Gastroesophageal sphincter (tissue), 3 donors: Measurements from ENCODE around the gene PER2.

Experiments
- CTCF ChIP-seq, 4 experiments: fragments of 200-600 bp in 2 of 4; fragments of 450-650 bp in 2 of 4; sonication (generic) in 1 of 4; IDR thresholded peaks; one replicate each; pipeline ENCODE4 v1.5.1; 2017 to 2019; ENCODE audit warnings: antibody characterized with exemption in 4 of 4, mild to moderate bottlenecking in 2 of 4, moderate library complexity in 2 of 4
- EP300 ChIP-seq: sonication (generic); formaldehyde crosslinking; IDR thresholded peaks from one replicate; pipeline ENCODE4 v1.6.1; 2017; ENCODE audit warnings: antibody characterized with exemption, mild to moderate bottlenecking
- POLR2A ChIP-seq, 2 donors: fragments of 450-650 bp; IDR thresholded peaks; one replicate each; pipeline ENCODE4 v1.6.1; 2017; ENCODE audit warnings: antibody characterized with exemption in 2 of 2, mild to moderate bottlenecking in 2 of 2, moderate library complexity in 1 of 2
- POLR2AphosphoS5 ChIP-seq: sonication (generic); formaldehyde crosslinking; IDR thresholded peaks from one replicate; pipeline ENCODE4 v1.6.1; 2017; ENCODE audit warnings: antibody characterized with exemption

- TF ChIP-seq EP300 (no peak), CTCF (IDR thresholded peaks at IDR 0.05) (no peak), POLR2A (IDR thresholded peaks at IDR 0.05) (no peak), POLR2AphosphoS5 (no peak)
These were observed 57.7 kb downstream of the PER2 start for GRCh38 chr2:238230699-238231098.
